ENCODE measurements around the gene SAMD1. TPM values are rescaled to one million over a fixed set of nuclear protein-coding genes. Genes with fewer than 3 reads are reported as not detected.

Gene SAMD1
- total and polyA plus RNA-seq, 3 donors from 2014 or later: 34.0 to 72.9 (median 50.6) TPM

DNA sequence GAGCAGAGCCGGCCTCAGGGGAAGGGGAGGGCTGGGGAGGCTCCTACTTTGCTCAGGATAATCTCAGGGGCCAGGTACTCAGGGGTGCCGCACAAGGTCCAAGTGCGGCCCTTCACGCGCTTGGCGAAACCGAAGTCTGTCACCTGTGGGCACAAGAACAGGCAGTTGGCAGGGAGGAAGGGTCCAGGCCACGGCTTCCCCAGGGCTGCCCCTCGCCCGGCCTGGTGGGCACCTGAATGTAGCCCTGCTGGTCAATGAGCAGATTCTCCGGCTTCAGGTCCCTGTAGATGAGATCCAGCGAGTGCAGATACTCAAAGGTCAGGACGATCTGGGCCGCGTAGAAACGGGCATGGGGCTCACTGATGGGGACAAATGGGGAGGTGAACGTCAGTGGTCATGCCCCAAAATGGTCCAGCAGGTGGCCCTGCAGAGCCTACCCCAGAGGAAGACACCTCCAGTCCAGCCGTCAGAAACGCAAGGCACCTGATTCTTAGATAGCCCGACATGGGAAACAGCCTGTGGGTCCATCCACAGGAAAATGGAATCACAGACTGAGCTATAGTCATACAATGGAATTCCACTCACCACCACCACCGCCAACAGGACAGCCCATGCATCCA is 7.1 kb upstream of the SAMD1 start:
- no peaks in the 10 kb centered on the region for H3K27me3 ChIP-seq
- DNase-seq: no peak
- no peak for TF ChIP-seq POLR2A (IDR thresholded peaks at IDR 0.05)
- TF ChIP-seq, protein P1, sequence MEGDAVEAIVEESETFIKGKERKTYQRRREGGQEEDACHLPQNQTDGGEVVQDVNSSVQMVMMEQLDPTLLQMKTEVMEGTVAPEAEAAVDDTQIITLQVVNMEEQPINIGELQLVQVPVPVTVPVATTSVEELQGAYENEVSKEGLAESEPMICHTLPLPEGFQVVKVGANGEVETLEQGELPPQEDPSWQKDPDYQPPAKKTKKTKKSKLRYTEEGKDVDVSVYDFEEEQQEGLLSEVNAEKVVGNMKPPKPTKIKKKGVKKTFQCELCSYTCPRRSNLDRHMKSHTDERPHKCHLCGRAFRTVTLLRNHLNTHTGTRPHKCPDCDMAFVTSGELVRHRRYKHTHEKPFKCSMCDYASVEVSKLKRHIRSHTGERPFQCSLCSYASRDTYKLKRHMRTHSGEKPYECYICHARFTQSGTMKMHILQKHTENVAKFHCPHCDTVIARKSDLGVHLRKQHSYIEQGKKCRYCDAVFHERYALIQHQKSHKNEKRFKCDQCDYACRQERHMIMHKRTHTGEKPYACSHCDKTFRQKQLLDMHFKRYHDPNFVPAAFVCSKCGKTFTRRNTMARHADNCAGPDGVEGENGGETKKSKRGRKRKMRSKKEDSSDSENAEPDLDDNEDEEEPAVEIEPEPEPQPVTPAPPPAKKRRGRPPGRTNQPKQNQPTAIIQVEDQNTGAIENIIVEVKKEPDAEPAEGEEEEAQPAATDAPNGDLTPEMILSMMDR (IDR thresholded peaks at IDR 0.05): peak in 2 of 3 experiments; percentile 19 to 22
- H3K36me3 ChIP-seq (ENCODE audit: low read depth, missing control alignments): no peaks in the 10 kb centered on the region
- H3K27ac ChIP-seq: peak overlapping the region; percentile 17 to 31
- H3K9me3 ChIP-seq: no peaks in the 10 kb centered on the region
- H3K4me1 ChIP-seq: peaks cover 18% of the 10 kb centered on the region
- intact Hi-C loops (cut with DNase I; ENCODE audit: low total_unique reads): no loop called here
- 68 to 76% methylated on average over 15 to 21 of the region's 21 CpGs for WGBS, 2 donors
- H3K4me3 ChIP-seq: no peak overlapping the region

GRCh38 chr19:14096272-14096992 is 5.9 kb upstream of the SAMD1 start:
- no peak for DNase-seq
- no peak for TF ChIP-seq POLR2A (IDR thresholded peaks at IDR 0.05)
- 90 to 98% methylated on average over 11 of the region's 11 CpGs for WGBS, 2 donors
- Histone ChIP-seq H3K4me1 (peaks cover 24% of the 10 kb centered on the region), H3K27ac (no peak overlapping the region), H3K4me3 (no peak overlapping the region), H3K27me3 (no peaks in the 10 kb centered on the region), H3K36me3 (ENCODE audit: low read depth, missing control alignments) (no peaks in the 10 kb centered on the region), H3K9me3 (no peaks in the 10 kb centered on the region)
- intact Hi-C loops (cut with DNase I; ENCODE audit: low total_unique reads): no loop called here

DNA sequence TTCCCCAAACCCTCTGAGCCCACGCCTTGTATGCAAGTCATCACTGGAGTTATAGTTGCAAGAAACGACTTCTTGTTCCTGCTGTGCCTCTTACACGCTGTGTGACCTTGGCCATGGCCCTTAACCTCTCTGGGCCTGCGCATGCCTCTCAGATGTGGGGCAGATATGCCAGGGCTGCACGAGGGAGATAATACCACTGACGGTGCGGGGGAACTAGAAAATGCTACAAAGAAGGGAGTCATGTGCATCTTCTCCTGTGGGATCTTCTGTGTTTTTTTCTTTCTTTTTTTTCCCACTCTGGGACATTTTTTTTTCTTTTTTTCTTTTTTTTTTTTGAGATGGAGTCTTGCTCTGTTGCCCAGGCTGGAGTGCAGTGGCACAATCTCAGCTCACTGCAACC is 4.3 kb upstream of the SAMD1 start:
- no peaks in the 10 kb centered on the region for H3K27me3 ChIP-seq
- H3K9me3 ChIP-seq: no peaks in the 10 kb centered on the region
- H3K36me3 ChIP-seq (ENCODE audit: low read depth, missing control alignments): no peaks in the 10 kb centered on the region
- H3K27ac ChIP-seq: peak overlapping the region; percentile 39 to 59
- H3K4me1 ChIP-seq: peaks cover 24% of the 10 kb centered on the region
- peak; percentile 90 for DNase-seq
- H3K4me3 ChIP-seq: no peak overlapping the region
- intact Hi-C loops (cut with DNase I; ENCODE audit: low total_unique reads): no loop called here
- TF ChIP-seq, protein P1 (IDR thresholded peaks at IDR 0.05): no peak
- no peak for TF ChIP-seq POLR2A (IDR thresholded peaks at IDR 0.05)
- 43 to 50% methylated on average over 7 of the region's 7 CpGs for WGBS, 2 donors

- Histone ChIP-seq H3K4me3 (no peak overlapping the region), H3K4me1 (peaks cover 29% of the 10 kb centered on the region), H3K36me3 (ENCODE audit: low read depth, missing control alignments) (no peaks in the 10 kb centered on the region), H3K27me3 (no peaks in the 10 kb centered on the region), H3K9me3 (no peaks in the 10 kb centered on the region), H3K27ac (peak overlapping the region in 1 of 2 donors; percentile 28)
- intact Hi-C loops (cut with DNase I; ENCODE audit: low total_unique reads): no loop called here
- no peak for TF ChIP-seq POLR2A (IDR thresholded peaks at IDR 0.05)
- TF ChIP-seq, protein P1 (IDR thresholded peaks at IDR 0.05): no peak
- DNase-seq: no peak
- 89 to 90% methylated on average over 9 of the region's 9 CpGs for WGBS, 2 donors
Measured at GRCh38 chr19:14093117-14093823, 2.7 kb upstream of the SAMD1 start.

DNA sequence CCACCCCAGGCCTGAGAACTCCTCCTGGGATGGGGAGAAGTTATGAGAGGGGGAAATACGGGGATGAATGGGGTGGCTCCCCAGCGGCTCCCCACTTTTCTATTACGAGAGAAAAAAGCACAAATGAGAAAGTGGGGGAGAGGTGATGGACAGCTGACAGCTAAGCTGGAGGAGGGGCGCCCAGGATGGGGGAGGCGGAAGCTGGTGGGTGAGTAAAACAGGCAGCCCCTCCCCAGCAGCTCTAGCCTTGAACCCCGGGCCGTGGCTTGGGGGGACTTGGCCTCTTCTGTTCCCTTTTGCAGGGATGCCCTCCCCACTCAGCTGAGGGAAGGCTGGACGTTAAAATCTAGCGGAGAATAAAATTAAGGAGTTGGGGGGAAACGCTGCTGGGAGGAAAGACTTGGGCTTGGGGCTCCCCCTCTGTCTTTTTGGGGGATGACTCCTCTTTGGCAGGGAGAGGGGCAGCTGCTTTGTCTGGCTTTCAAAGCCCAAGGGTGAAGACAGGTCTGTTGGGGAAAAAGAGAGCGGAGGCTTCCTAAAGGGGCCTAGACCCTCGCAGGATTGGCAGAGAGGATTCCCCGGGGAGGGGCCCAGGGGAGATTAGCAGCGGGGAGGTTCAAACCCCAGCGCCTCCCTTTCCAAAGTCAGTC is 1.4 kb upstream of the SAMD1 start:
- no peaks in the 10 kb centered on the region for H3K36me3 ChIP-seq (ENCODE audit: low read depth, missing control alignments)
- DNase-seq: no peak
- intact Hi-C loops (cut with DNase I; ENCODE audit: low total_unique reads): no loop called here

More for the DNA sequence above, 1.4 kb upstream of the SAMD1 start:
- Histone ChIP-seq H3K27ac (peak overlapping the region; percentile 89 to 97), H3K9me3 (no peaks in the 10 kb centered on the region), H3K27me3 (no peaks in the 10 kb centered on the region), H3K4me1 (peaks cover 20% of the 10 kb centered on the region), H3K4me3 (peak overlapping the region; percentile 71 to 82)
- 13 to 19% methylated on average over 15 of the region's 15 CpGs for WGBS, 2 donors
- TF ChIP-seq POLR2A (IDR thresholded peaks at IDR 0.05): no peak
- TF ChIP-seq, protein P1 (IDR thresholded peaks at IDR 0.05): no peak
